Measurements from ENCODE around the gene C2orf80.
A peak's percentile ranks its signal among the peaks of the same experiment; 100 is the strongest.

Gene C2orf80

DNA sequence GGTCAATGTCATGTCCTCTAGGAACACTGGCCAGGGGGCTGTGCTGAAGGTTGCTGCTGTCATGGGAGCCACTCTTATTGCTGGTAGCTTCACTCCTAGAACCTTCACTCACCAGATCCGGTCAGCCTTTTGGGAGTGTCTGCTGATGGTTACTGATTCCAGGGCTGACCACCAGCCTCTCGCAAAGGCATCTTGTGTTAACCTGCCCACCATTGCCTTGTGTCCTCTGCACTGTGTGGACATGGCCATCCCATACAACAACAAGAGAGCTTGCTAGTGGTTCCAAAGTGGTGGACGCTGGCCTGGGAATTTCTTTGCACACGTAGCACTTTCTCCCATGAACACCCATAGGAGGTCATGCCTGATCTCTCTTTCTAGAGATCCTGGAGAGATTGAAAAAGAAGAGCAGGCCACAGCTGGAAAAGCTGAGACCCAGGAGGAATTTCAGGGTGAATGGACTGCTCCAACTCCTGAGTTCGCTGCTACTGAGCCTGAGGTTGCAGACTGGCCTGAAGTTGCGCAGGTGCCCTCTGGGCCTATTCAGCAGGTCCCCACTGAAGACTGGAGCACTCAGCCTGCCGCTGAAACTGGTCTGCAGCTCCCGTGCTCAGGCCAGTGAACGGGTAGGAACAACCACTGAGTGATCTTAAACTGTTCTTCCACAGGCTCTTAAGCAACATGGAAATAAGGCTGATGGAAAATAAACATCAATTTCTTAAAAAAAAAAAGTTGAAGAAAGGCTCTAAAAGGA, 18.7 kb upstream of the C2orf80 start:
- H3K4me2 ChIP-seq: no peak overlapping the region
- H3K9ac ChIP-seq: no peak overlapping the region
- no peaks in the 10 kb centered on the region for H3K27me3 ChIP-seq
- H3K4me1 ChIP-seq: no peaks in the 10 kb centered on the region
- no peak overlapping the region for H3K27ac ChIP-seq
- no peaks in the 10 kb centered on the region; a peak in 1 of 22 replicates for H3K9me3 ChIP-seq (replicated peaks in 1 of 11)
- TF ChIP-seq Cebpa-rat (IDR thresholded peaks at IDR 0.05): no peak
- no peaks in the 10 kb centered on the region for H3K36me3 ChIP-seq
- H3K4me3 ChIP-seq: no peak overlapping the region
- no peaks in the 10 kb centered on the region for H4K20me1 ChIP-seq

DNA sequence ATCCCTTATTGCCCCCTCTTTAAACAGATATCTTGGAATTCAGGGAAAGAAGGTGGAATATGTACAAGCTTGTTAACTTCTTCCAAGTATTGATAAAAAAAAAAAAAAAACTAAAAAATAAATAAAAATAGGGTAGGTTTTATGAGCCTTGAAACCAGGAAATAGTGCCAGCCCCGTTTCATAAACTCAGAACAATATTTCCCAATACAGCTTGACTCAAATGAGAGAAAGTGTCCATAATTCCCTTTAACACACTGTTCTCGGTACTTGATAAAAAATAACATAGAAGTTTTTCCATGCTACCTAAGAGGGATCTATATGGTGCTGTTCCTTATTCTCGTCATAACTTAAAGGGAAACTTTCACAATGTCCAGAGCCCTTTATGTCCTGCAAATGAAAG, 17.9 kb upstream of the C2orf80 start:
- no peak overlapping the region for H3K27ac ChIP-seq
- no peaks in the 10 kb centered on the region for H4K20me1 ChIP-seq
- H3K4me1 ChIP-seq: no peaks in the 10 kb centered on the region
- no peak for TF ChIP-seq Cebpa-rat (IDR thresholded peaks at IDR 0.05)
- no peak overlapping the region for H3K9ac ChIP-seq
- H3K27me3 ChIP-seq: no peaks in the 10 kb centered on the region
- H3K9me3 ChIP-seq (replicated peaks in 1 of 11): no peaks in the 10 kb centered on the region; a peak in 1 of 22 replicates
- no peaks in the 10 kb centered on the region for H3K36me3 ChIP-seq
- no peak overlapping the region for H3K4me2 ChIP-seq
- no peak overlapping the region for H3K4me3 ChIP-seq

GRCh38 chr2:208204166-208204565, 14.3 kb upstream of the C2orf80 start:
- H3K9ac ChIP-seq: no peak overlapping the region
- H3K4me3 ChIP-seq: no peak overlapping the region
- H3K27me3 ChIP-seq: no peaks in the 10 kb centered on the region
- no peak overlapping the region for H3K4me2 ChIP-seq
- no peaks in the 10 kb centered on the region for H3K4me1 ChIP-seq
- no peaks in the 10 kb centered on the region for H3K9me3 ChIP-seq (replicated peaks in 1 of 11)
- TF ChIP-seq Cebpa-rat (IDR thresholded peaks at IDR 0.05): no peak
- H3K27ac ChIP-seq: no peak overlapping the region
- no peaks in the 10 kb centered on the region for H4K20me1 ChIP-seq
- H3K36me3 ChIP-seq: no peaks in the 10 kb centered on the region

GRCh38 chr2:208195531-208195930, 5.7 kb upstream of the C2orf80 start:
- Histone ChIP-seq H4K20me1 (no peaks in the 10 kb centered on the region), H3K27me3 (no peaks in the 10 kb centered on the region), H3K4me1 (no peaks in the 10 kb centered on the region), H3K27ac (no peak overlapping the region), H3K36me3 (no peaks in the 10 kb centered on the region), H3K9me3 (replicated peaks in 1 of 11) (no peaks in the 10 kb centered on the region; a peak in 1 of 22 replicates), H3K4me3 (no peak overlapping the region), H3K4me2 (no peak overlapping the region), H3K9ac (no peak overlapping the region)
- TF ChIP-seq Cebpa-rat (IDR thresholded peaks at IDR 0.05): no peak

GRCh38 chr2:208192611-208193236, 2.9 kb upstream of the C2orf80 start:
- Histone ChIP-seq H3K4me2 (no peak overlapping the region), H3K36me3 (no peaks in the 10 kb centered on the region)

GRCh38 chr2:208189069-208189809, 591 bp downstream of the C2orf80 start:
- no peak overlapping the region for H3K4me2 ChIP-seq
- H3K9me3 ChIP-seq (replicated peaks in 1 of 11): no peaks in the 10 kb centered on the region; a peak in 1 of 22 replicates
- TF ChIP-seq Cebpa-rat (IDR thresholded peaks at IDR 0.05): no peak
- peaks cover 0 to 6% (median 0%) of the 10 kb centered on the region in 10 experiments; a peak in 5 of 20 replicates for H3K4me1 ChIP-seq
- no peak overlapping the region for H3K4me3 ChIP-seq
- H3K27ac ChIP-seq: no peak overlapping the region
- H4K20me1 ChIP-seq: no peaks in the 10 kb centered on the region
- H3K27me3 ChIP-seq: no peaks in the 10 kb centered on the region
- no peaks in the 10 kb centered on the region for H3K36me3 ChIP-seq
- H3K9ac ChIP-seq: no peak overlapping the region

More at GRCh38 chr2:208192611-208193236, 2.9 kb upstream of the C2orf80 start:
- no peak for TF ChIP-seq Cebpa-rat (IDR thresholded peaks at IDR 0.05)
- H3K9ac ChIP-seq: no peak overlapping the region
- no peaks in the 10 kb centered on the region; a peak in 1 of 22 replicates for H3K9me3 ChIP-seq (replicated peaks in 1 of 11)
- H3K27ac ChIP-seq: no peak overlapping the region
- no peaks in the 10 kb centered on the region for H3K4me1 ChIP-seq
- H3K4me3 ChIP-seq: no peak overlapping the region
- H4K20me1 ChIP-seq: no peaks in the 10 kb centered on the region
- no peaks in the 10 kb centered on the region for H3K27me3 ChIP-seq

DNA sequence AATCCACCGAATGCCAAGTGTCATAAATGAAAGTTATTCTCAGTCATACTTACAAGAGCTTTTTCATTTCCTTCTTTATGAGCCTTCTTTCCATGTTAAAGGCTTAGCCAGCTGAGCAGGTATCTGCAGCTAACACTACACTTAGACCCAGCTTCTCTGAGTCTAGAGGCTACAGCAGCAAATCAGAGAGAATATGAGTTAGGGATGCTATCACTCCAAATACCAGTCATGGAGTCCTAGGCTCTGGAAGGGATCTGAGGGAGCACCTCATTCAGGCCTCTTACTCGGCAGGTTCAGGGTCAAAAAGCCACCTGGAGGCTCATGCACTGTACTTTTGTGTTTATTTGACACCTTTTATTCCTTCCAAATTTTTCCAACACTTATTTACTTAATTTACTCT, 2.9 kb downstream of the C2orf80 start:
- Histone ChIP-seq H3K27me3 (no peaks in the 10 kb centered on the region), H3K4me1 (peaks cover 0 to 14% (median 0%) of the 10 kb centered on the region in 10 experiments; a peak in 5 of 20 replicates), H3K9ac (no peak overlapping the region), H4K20me1 (no peaks in the 10 kb centered on the region), H3K27ac (no peak overlapping the region), H3K9me3 (replicated peaks in 1 of 11) (no peaks in the 10 kb centered on the region), H3K4me2 (no peak overlapping the region), H3K4me3 (no peak overlapping the region), H3K36me3 (no peaks in the 10 kb centered on the region)
- no peak for TF ChIP-seq Cebpa-rat (IDR thresholded peaks at IDR 0.05)

DNA sequence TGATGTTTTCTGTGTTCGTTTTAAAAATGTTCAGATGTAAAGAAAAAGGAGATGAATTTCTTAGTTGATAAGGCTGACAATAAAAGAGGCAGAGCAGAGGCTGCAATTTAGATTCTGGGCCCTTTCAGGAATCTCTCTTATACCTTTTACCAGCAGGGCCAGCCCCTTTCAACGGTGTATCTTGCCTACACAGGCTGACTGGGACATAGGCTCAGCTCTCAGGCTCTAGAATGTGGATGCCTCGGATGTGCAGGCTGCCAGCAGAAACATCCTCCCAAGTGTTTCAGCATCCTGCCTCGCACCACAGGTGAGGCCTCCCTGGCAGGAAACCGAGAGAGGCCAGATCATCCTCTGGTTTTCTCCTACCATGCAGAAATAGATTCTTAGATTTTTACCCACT, 3.4 kb downstream of the C2orf80 start:
- no peak overlapping the region for H3K4me3 ChIP-seq
- H3K4me2 ChIP-seq: no peak overlapping the region
- no peak overlapping the region for H3K9ac ChIP-seq
- no peaks in the 10 kb centered on the region for H4K20me1 ChIP-seq
- H3K27me3 ChIP-seq: no peaks in the 10 kb centered on the region
- no peak for TF ChIP-seq Cebpa-rat (IDR thresholded peaks at IDR 0.05)
- H3K36me3 ChIP-seq: no peaks in the 10 kb centered on the region
- no peaks in the 10 kb centered on the region for H3K9me3 ChIP-seq (replicated peaks in 1 of 11)
- no peak overlapping the region for H3K27ac ChIP-seq
- H3K4me1 ChIP-seq: peaks cover 0 to 14% (median 0%) of the 10 kb centered on the region in 10 experiments; a peak in 5 of 20 replicates

GRCh38 chr2:208183972-208184705, 5.7 kb downstream of the C2orf80 start:
- no peaks in the 10 kb centered on the region for H3K36me3 ChIP-seq
- no peak overlapping the region for H3K27ac ChIP-seq
- peak overlapping the region in 3 of 11 experiments; percentile 15 to 30 (median 26); a peak in 2 of 22 replicates for H3K4me2 ChIP-seq
- H4K20me1 ChIP-seq: no peaks in the 10 kb centered on the region
- no peak for TF ChIP-seq Cebpa-rat (IDR thresholded peaks at IDR 0.05)
- no peaks in the 10 kb centered on the region for H3K9me3 ChIP-seq (replicated peaks in 1 of 11)
- no peak overlapping the region for H3K4me3 ChIP-seq
- no peak overlapping the region for H3K9ac ChIP-seq
- no peaks in the 10 kb centered on the region for H3K27me3 ChIP-seq
- peaks cover 0 to 14% (median 0%) of the 10 kb centered on the region in 10 experiments; a peak in 5 of 20 replicates for H3K4me1 ChIP-seq
